Measurements from ENCODE around the gene FITM1.

GRCh38 chr14:24088095-24088494 lies 42.4 kb upstream of the FITM1 start:
- TF ChIP-seq CTCF (IDR thresholded peaks at IDR 0.05), result no peak
- TF ChIP-seq ZFX (IDR thresholded peaks at IDR 0.05; ENCODE audit: borderline replicate concordance), result no peak

All from 22Rv1 (cell line).